NOMO-1 treated with dmso at 0.1 percent for 144 hours (cell line): ENCODE data around the gene SPACA5.
"Not testable (repeated sequence)": the region's sequence is repeated elsewhere in the genome, so short reads cannot be mapped to it uniquely, and the experiment has no call there.

Experiments used
- DNase-seq: peaks from one replicate; lab custom pipeline; 2025; ENCODE audit not compliant: unreplicated experiment; lab: John Stamatoyannopoulos, UW

The SPACA5 gene

GRCh38 chrX:48006688-48007087 is at the start of gene SPACA5:
Gene SPACA5 (plus strand): TSS chrX:48006988. CDS start chrX:48007803, 815 bp downstream.
- not testable (repeated sequence) for DNase-seq

- DNase-seq, result not testable (repeated sequence)
Observed at GRCh38 chrX:47958206-47958605, 48.6 kb upstream of the SPACA5 start.

GRCh38 chrX:47958761-47959342 is 47.9 kb upstream of the SPACA5 start:
- DNase-seq, result no peak

- DNase-seq, result peak; percentile 5
Observed at GRCh38 chrX:47960406-47960805, 46.4 kb upstream of the SPACA5 start.

- not testable (repeated sequence) for DNase-seq
Observed at GRCh38 chrX:47961830-47962229, 45.0 kb upstream of the SPACA5 start.

GRCh38 chrX:47965526-47965925 is 41.3 kb upstream of the SPACA5 start:
- DNase-seq, result not testable (repeated sequence)

GRCh38 chrX:47973235-47973634 is 33.6 kb upstream of the SPACA5 start:
- DNase-seq, result no peak

GRCh38 chrX:47976254-47977151 is 30.3 kb upstream of the SPACA5 start:
- DNase-seq, result no peak

- no peak for DNase-seq
Observed at GRCh38 chrX:47991263-47992094, 15.3 kb upstream of the SPACA5 start.

GRCh38 chrX:47992095-47992380 is 14.8 kb upstream of the SPACA5 start:
- DNase-seq, result no peak

GRCh38 chrX:47992669-47993068 is 14.1 kb upstream of the SPACA5 start:
- DNase-seq, result no peak

- DNase-seq, result no peak
Observed at GRCh38 chrX:48001260-48001659, 5.5 kb upstream of the SPACA5 start.

- DNase-seq, result no peak
Observed at GRCh38 chrX:48002319-48002718, 4.5 kb upstream of the SPACA5 start.

- no peak for DNase-seq
Observed at GRCh38 chrX:48002929-48003328, 3.9 kb upstream of the SPACA5 start.

- DNase-seq, result no peak
Observed at GRCh38 chrX:48003367-48003757, 3.4 kb upstream of the SPACA5 start.

- peak; percentile 75 for DNase-seq
Observed at GRCh38 chrX:48003758-48004457, 2.9 kb upstream of the SPACA5 start, which contains the start of gene ZNF182. Gene ZNF182 (minus strand): TSS chrX:48003989. CDS start chrX:48002609, 1,380 bp downstream.

GRCh38 chrX:48009445-48009960 is 2.7 kb downstream of the SPACA5 start:
- DNase-seq, result not testable (repeated sequence)

- not testable (repeated sequence) for DNase-seq
Observed at GRCh38 chrX:48016583-48017310, 10.0 kb downstream of the SPACA5 start.

- not testable (repeated sequence) for DNase-seq
Observed at GRCh38 chrX:48019892-48020291, 13.1 kb downstream of the SPACA5 start.

- not testable (repeated sequence) for DNase-seq
Observed at GRCh38 chrX:48020472-48020871, 13.7 kb downstream of the SPACA5 start.
